ENCODE results near the gene CDH13. TPM values are rescaled to one million over a fixed set of nuclear protein-coding genes. Genes with fewer than 3 reads are reported as not detected.

Gene CDH13
- total and polyA plus RNA-seq, 2 donors (not counting 3 experiments of a cell fraction or from before 2014, with no cell fraction given) = 96.6 to 124 TPM

GRCh38 chr16:83305092-83305491 lies 678.3 kb downstream of the CDH13 start:
- TF ChIP-seq FOS (IDR thresholded peaks at IDR 0.05; ENCODE audit: borderline replicate concordance, insufficient read depth, low read length) = peak; percentile 75
- TF ChIP-seq JUN (IDR thresholded peaks at IDR 0.05; ENCODE audit: borderline replicate concordance, insufficient read depth, insufficient read length, low read depth) = peak; percentile 73
- TF ChIP-seq GATA2 (IDR thresholded peaks at IDR 0.05; ENCODE audit: insufficient read depth, insufficient read length, low read depth, low read length) = peak; percentile 73
- TF ChIP-seq EZH2 (IDR thresholded peaks at IDR 0.05; ENCODE audit: borderline replicate concordance, low read depth, low read length, severe bottlenecking) = no peak
- TF ChIP-seq POLR2AphosphoS5 (IDR thresholded peaks at IDR 0.05; ENCODE audit: insufficient read depth, low read depth, low read length) = peak; percentile 61
- no peak for TF ChIP-seq MYC (IDR thresholded peaks at IDR 0.05; ENCODE audit: low read depth, low read length)
- TF ChIP-seq POLR2A (IDR thresholded peaks at IDR 0.05; ENCODE audit: low read depth, low read length) = no peak
- dilution Hi-C loops (cut with MboI; ENCODE audit: extremely low pct_ligation_motif_present, low sequenced_read_pairs) = no loop called here
- ChIA-PET CTCF (interaction anchor here (0.6 to 2.1 kb wide), 6 partner anchors 12 to 51 kb away, joined by 3 to 6 read pairs (median 4); no protein-coding TSS in a partner anchor), POLR2A (no interaction called here)
- Histone ChIP-seq H3K4me1 (ENCODE audit: control insufficient read depth, extremely low read depth, insufficient read depth, low read length) (peaks cover 36% of the 10 kb centered on the region), H3K4me3 (replicated peaks in 1 of 3; ENCODE audit: insufficient read depth in 1 of 3, low read depth in 1 of 3, low read length in 3 of 3) (no peak overlapping the region), H3K79me2 (ENCODE audit: control insufficient read depth, insufficient read depth, low read length) (no peaks in the 10 kb centered on the region), H3K27me3 (ENCODE audit: control insufficient read depth in 2 of 2, insufficient read depth in 2 of 2, low read length in 2 of 2) (no peaks in the 10 kb centered on the region), H3K4me2 (ENCODE audit: insufficient read depth, low read length) (peak overlapping the region; percentile 78), H3K9me3 (replicated peaks; ENCODE audit: control insufficient read depth, insufficient read depth, low read length) (no peaks in the 10 kb centered on the region), H2AFZ (ENCODE audit: low read depth, low read length) (no peak overlapping the region), H3K36me3 (ENCODE audit: control insufficient read depth in 2 of 2, extremely low read depth in 1 of 2, insufficient read depth in 2 of 2, low read length in 2 of 2) (no peaks in the 10 kb centered on the region), H3K9me1 (replicated peaks; ENCODE audit: control insufficient read depth, extremely low read depth, insufficient read depth, low read length) (no peaks in the 10 kb centered on the region), H3K27ac (ENCODE audit: insufficient read depth, low read depth, low read length) (peak overlapping the region; percentile 97), H3K9ac (replicated peaks; ENCODE audit: extremely low read depth, insufficient read depth, low read length) (peak overlapping the region; percentile 76), H4K20me1 (replicated peaks; ENCODE audit: control insufficient read depth, extremely low read depth, insufficient read depth, low read length) (no peaks in the 10 kb centered on the region)
- BruUV-seq (replicated peaks) = no TSS peak
- peak; percentile 87 for FAIRE-seq
- intact Hi-C loops (cut with micrococcal nuclease) = loop anchor here (1.0 to 5.0 kb wide), 4 partner anchors 12 to 52 kb away; no protein-coding TSS in a partner anchor
- peak; percentile 82 for DNase-seq (ENCODE audit: low read depth, low spot score)

- Histone ChIP-seq H3K4me2 (ENCODE audit: insufficient read depth, low read length) (peak overlapping the region; percentile 31), H3K36me3 (ENCODE audit: control insufficient read depth in 2 of 2, extremely low read depth in 1 of 2, insufficient read depth in 2 of 2, low read length in 2 of 2) (no peaks in the 10 kb centered on the region), H3K79me2 (ENCODE audit: control insufficient read depth, insufficient read depth, low read length) (no peaks in the 10 kb centered on the region), H3K27me3 (ENCODE audit: control insufficient read depth in 2 of 2, insufficient read depth in 2 of 2, low read length in 2 of 2) (no peaks in the 10 kb centered on the region), H3K4me3 (replicated peaks in 1 of 3; ENCODE audit: insufficient read depth in 1 of 3, low read depth in 1 of 3, low read length in 3 of 3) (no peak overlapping the region), H3K9ac (replicated peaks; ENCODE audit: extremely low read depth, insufficient read depth, low read length) (no peak overlapping the region), H3K9me1 (replicated peaks; ENCODE audit: control insufficient read depth, extremely low read depth, insufficient read depth, low read length) (no peaks in the 10 kb centered on the region), H4K20me1 (replicated peaks; ENCODE audit: control insufficient read depth, extremely low read depth, insufficient read depth, low read length) (no peaks in the 10 kb centered on the region), H3K9me3 (replicated peaks; ENCODE audit: control insufficient read depth, insufficient read depth, low read length) (no peaks in the 10 kb centered on the region), H3K4me1 (ENCODE audit: control insufficient read depth, extremely low read depth, insufficient read depth, low read length) (peaks cover 36% of the 10 kb centered on the region), H2AFZ (ENCODE audit: low read depth, low read length) (peak overlapping the region; percentile 1), H3K27ac (ENCODE audit: insufficient read depth, low read depth, low read length) (no peak overlapping the region)
- FAIRE-seq (peak; percentile 77), DNase-seq (ENCODE audit: low read depth, low spot score) (peak; percentile 42)
- intact Hi-C loops (cut with micrococcal nuclease) (loop anchor here (5.0 kb wide), 1 partner anchor 50 kb away; no protein-coding TSS in a partner anchor), dilution Hi-C loops (cut with MboI; ENCODE audit: extremely low pct_ligation_motif_present, low sequenced_read_pairs) (no loop called here)
- TF ChIP-seq JUN (IDR thresholded peaks at IDR 0.05; ENCODE audit: borderline replicate concordance, insufficient read depth, insufficient read length, low read depth) = no peak
- no peak for TF ChIP-seq FOS (IDR thresholded peaks at IDR 0.05; ENCODE audit: borderline replicate concordance, insufficient read depth, low read length)
- peak; percentile 21 for TF ChIP-seq GATA2 (IDR thresholded peaks at IDR 0.05; ENCODE audit: insufficient read depth, insufficient read length, low read depth, low read length)
- BruUV-seq (replicated peaks) = no TSS peak
- POLR2A ChIA-PET = no interaction called here
- CTCF ChIA-PET = interaction anchor here (1.3 to 2.4 kb wide), 4 partner anchors 11 to 49 kb away, joined by 5 to 7 read pairs (median 6); no protein-coding TSS in a partner anchor
Observed at GRCh38 chr16:83306961-83307593, 680.3 kb downstream of the CDH13 start.

Data from endothelial cell of umbilical vein (primary cell).